WTC11 (cell line): Measurements from ENCODE around the gene ZMIZ1. TPM values are rescaled to one million over a fixed set of nuclear protein-coding genes. Genes with fewer than 3 reads are reported as not detected.

Experiments used
- ATAC-seq: fragments of 200-7000 bp; cut with Tn5 transposase; 2 replicates; pipeline ENCODE4 v1.10.0; 2021; ENCODE audit warnings: mild to moderate bottlenecking, moderate library complexity
- CTCF ChIA-PET: fragments of 300-600 bp; sonication (Branson Sonifier 250); formaldehyde crosslinking; loops from one replicate; lab custom pipeline; 2021; ENCODE audit warnings: antibody characterized with exemption; lab: Charles Lee
- POLR2A ChIA-PET: fragments of 350-600 bp; sonication (Branson Sonifier 250); formaldehyde crosslinking; loops from one replicate; lab custom pipeline; 2021; ENCODE audit warnings: antibody characterized with exemption; lab: Charles Lee
- DNase-seq: peaks from one replicate; pipeline ENCODE4 v3.0.0; 2021; ENCODE audit warnings: low spot score
- H3K27ac Mint-ChIP-seq: 2 replicates; pipeline ENCODE4 v1.8.0; 2021; ENCODE audit warnings: mixed read lengths
- H3K27me3 Mint-ChIP-seq: 2 replicates; pipeline ENCODE4 v1.8.0; 2021; ENCODE audit warnings: low read depth, mild to moderate bottlenecking, moderate library complexity, mixed read lengths
- H3K36me3 Mint-ChIP-seq: 2 replicates; pipeline ENCODE4 v1.8.0; 2021; ENCODE audit warnings: mixed read lengths
- H3K4me1 Mint-ChIP-seq: 2 replicates; pipeline ENCODE4 v1.8.0; 2022; ENCODE audit warnings: mixed read lengths
- H3K4me3 Mint-ChIP-seq: 2 replicates; pipeline ENCODE4 v1.8.0; 2021; ENCODE audit warnings: mild to moderate bottlenecking, moderate library complexity, mixed read lengths
- H3K9me3 Mint-ChIP-seq: 2 replicates; pipeline ENCODE4 v1.8.0; 2021; ENCODE audit warnings: mixed read lengths
- CBFB ChIP-seq: sonication (generic); formaldehyde crosslinking; IDR thresholded peaks from 2 replicates; pipeline ENCODE4 v1.8.1; 2022; ENCODE audit warnings: mild to moderate bottlenecking, low read depth, missing genetic modification reagents
- CREM ChIP-seq: sonication (generic); formaldehyde crosslinking; IDR thresholded peaks from 2 replicates; pipeline ENCODE4 v1.8.1; 2022; ENCODE audit warnings: mild to moderate bottlenecking, missing genetic modification reagents, moderate library complexity
- RORB ChIP-seq: fragments of 250-450 bp; sonication (Bioruptor Pico); IDR thresholded peaks from 2 replicates; pipeline ENCODE4 v1.9.0; 2021; ENCODE audit warnings: mild to moderate bottlenecking
- TEAD1 ChIP-seq: sonication (generic); formaldehyde crosslinking; IDR thresholded peaks from 2 replicates; pipeline ENCODE4 v1.8.0; 2022; ENCODE audit warnings: mild to moderate bottlenecking, missing genetic modification reagents
- total RNA-seq: library from RNA; stranded (reverse); gene quantifications from 3 replicates; pipeline ENCODE4 v1.2.3, GENCODE V29; 2021
- TF ChIP-seq, protein P1 (sequence below): sonication (generic); formaldehyde crosslinking; IDR thresholded peaks from 2 replicates; pipeline ENCODE4 v1.8.0; 2023; ENCODE audit warnings: missing genetic modification reagents, mild to moderate bottlenecking, borderline replicate concordance
- TF ChIP-seq, protein P2 (sequence below): sonication (generic); formaldehyde crosslinking; IDR thresholded peaks from 2 replicates; pipeline ENCODE4 v1.8.1; 2022; ENCODE audit warnings: missing genetic modification reagents, borderline replicate concordance
- TF ChIP-seq, protein P3 (sequence below): sonication (generic); formaldehyde crosslinking; IDR thresholded peaks from 2 replicates; pipeline ENCODE4 v1.8.0; 2023; ENCODE audit warnings: mild to moderate bottlenecking, missing genetic modification reagents
- TF ChIP-seq, protein P4 (sequence below): sonication (generic); formaldehyde crosslinking; IDR thresholded peaks from 2 replicates; pipeline ENCODE4 v1.8.1; 2022; ENCODE audit warnings: mild to moderate bottlenecking, moderate library complexity, missing genetic modification reagents
- TF ChIP-seq, protein P5 (sequence below): sonication (generic); formaldehyde crosslinking; IDR thresholded peaks from 2 replicates; pipeline ENCODE4 v1.8.1; 2023; ENCODE audit warnings: mild to moderate bottlenecking, missing genetic modification reagents
- TF ChIP-seq, protein P6 (sequence below): fragments of 250-450 bp; sonication (Bioruptor Pico); conservative IDR thresholded peaks from 2 replicates; pipeline ENCODE4 v1.9.0; 2021; ENCODE audit warnings: mild to moderate bottlenecking

Gene ZMIZ1
- total RNA-seq, 1 experiment from 2014 or later = 44.4 TPM

DNA sequence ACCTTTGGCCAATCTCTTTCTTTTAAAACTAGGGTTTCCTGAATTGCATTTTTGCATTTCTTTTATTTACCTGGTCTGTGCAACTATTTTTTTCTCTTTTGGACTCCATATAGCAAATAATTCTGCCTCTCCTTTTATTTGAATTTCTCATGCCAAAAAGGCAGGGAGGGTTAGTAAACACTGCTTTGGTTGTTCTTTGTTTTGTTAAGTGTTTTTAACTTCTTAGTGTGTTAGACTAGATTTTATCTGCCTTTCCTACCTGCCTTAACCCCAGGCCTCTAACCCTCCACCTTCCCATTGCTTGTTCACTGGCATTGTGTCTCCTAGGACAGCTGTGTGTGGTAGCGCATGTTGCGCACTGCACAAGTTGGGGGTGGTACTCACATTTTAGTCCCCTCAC, 18.1 kb downstream of the ZMIZ1 start (continued):
- TF ChIP-seq, protein P1, sequence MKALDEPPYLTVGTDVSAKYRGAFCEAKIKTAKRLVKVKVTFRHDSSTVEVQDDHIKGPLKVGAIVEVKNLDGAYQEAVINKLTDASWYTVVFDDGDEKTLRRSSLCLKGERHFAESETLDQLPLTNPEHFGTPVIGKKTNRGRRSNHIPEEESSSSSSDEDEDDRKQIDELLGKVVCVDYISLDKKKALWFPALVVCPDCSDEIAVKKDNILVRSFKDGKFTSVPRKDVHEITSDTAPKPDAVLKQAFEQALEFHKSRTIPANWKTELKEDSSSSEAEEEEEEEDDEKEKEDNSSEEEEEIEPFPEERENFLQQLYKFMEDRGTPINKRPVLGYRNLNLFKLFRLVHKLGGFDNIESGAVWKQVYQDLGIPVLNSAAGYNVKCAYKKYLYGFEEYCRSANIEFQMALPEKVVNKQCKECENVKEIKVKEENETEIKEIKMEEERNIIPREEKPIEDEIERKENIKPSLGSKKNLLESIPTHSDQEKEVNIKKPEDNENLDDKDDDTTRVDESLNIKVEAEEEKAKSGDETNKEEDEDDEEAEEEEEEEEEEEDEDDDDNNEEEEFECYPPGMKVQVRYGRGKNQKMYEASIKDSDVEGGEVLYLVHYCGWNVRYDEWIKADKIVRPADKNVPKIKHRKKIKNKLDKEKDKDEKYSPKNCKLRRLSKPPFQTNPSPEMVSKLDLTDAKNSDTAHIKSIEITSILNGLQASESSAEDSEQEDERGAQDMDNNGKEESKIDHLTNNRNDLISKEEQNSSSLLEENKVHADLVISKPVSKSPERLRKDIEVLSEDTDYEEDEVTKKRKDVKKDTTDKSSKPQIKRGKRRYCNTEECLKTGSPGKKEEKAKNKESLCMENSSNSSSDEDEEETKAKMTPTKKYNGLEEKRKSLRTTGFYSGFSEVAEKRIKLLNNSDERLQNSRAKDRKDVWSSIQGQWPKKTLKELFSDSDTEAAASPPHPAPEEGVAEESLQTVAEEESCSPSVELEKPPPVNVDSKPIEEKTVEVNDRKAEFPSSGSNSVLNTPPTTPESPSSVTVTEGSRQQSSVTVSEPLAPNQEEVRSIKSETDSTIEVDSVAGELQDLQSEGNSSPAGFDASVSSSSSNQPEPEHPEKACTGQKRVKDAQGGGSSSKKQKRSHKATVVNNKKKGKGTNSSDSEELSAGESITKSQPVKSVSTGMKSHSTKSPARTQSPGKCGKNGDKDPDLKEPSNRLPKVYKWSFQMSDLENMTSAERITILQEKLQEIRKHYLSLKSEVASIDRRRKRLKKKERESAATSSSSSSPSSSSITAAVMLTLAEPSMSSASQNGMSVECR (CRISPR knock-in tag) = no peak
- TF ChIP-seq, protein P2, sequence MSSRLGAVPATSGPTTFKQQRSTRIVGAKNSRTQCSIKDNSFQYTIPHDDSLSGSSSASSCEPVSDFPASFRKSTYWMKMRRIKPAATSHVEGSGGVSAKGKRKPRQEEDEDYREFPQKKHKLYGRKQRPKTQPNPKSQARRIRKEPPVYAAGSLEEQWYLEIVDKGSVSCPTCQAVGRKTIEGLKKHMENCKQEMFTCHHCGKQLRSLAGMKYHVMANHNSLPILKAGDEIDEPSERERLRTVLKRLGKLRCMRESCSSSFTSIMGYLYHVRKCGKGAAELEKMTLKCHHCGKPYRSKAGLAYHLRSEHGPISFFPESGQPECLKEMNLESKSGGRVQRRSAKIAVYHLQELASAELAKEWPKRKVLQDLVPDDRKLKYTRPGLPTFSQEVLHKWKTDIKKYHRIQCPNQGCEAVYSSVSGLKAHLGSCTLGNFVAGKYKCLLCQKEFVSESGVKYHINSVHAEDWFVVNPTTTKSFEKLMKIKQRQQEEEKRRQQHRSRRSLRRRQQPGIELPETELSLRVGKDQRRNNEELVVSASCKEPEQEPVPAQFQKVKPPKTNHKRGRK (CRISPR knock-in tag) = no peak
- TF ChIP-seq, protein P3, sequence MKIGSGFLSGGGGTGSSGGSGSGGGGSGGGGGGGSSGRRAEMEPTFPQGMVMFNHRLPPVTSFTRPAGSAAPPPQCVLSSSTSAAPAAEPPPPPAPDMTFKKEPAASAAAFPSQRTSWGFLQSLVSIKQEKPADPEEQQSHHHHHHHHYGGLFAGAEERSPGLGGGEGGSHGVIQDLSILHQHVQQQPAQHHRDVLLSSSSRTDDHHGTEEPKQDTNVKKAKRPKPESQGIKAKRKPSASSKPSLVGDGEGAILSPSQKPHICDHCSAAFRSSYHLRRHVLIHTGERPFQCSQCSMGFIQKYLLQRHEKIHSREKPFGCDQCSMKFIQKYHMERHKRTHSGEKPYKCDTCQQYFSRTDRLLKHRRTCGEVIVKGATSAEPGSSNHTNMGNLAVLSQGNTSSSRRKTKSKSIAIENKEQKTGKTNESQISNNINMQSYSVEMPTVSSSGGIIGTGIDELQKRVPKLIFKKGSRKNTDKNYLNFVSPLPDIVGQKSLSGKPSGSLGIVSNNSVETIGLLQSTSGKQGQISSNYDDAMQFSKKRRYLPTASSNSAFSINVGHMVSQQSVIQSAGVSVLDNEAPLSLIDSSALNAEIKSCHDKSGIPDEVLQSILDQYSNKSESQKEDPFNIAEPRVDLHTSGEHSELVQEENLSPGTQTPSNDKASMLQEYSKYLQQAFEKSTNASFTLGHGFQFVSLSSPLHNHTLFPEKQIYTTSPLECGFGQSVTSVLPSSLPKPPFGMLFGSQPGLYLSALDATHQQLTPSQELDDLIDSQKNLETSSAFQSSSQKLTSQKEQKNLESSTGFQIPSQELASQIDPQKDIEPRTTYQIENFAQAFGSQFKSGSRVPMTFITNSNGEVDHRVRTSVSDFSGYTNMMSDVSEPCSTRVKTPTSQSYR = no peak
- TF ChIP-seq, protein P4, sequence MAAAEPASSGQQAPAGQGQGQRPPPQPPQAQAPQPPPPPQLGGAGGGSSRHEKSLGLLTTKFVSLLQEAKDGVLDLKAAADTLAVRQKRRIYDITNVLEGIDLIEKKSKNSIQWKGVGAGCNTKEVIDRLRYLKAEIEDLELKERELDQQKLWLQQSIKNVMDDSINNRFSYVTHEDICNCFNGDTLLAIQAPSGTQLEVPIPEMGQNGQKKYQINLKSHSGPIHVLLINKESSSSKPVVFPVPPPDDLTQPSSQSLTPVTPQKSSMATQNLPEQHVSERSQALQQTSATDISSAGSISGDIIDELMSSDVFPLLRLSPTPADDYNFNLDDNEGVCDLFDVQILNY = no peak
- no peak for TF ChIP-seq TEAD1 (CRISPR knock-in tag)
- TF ChIP-seq CREM (CRISPR knock-in tag) = no peak

DNA sequence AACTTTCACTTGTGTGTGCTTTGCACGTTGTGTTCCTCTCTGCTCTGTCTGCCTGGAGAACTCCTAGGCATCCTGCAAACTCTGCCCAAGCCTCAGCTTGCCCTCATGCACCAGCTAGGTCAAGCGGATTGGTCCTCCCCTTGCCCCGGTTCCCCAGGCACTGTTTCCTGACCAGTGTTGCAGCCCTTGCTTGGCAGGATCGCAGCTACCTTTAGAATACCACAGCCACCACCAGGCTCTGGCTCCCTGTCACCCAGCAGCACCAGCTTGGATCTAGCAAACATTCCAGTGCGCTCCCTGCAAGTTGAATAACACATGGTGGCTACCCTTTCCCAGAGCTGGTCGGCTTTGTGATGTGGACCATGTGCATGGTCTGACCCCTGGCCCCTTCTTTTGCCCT, 19.0 kb downstream of the ZMIZ1 start:
- DNase-seq (no peak), ATAC-seq (no peak)
- Mint-ChIP-seq H3K4me1 (peaks cover 54% of the 10 kb centered on the region), H3K4me3 (no peak overlapping the region), H3K27me3 (no peaks in the 10 kb centered on the region), H3K36me3 (no peaks in the 10 kb centered on the region), H3K9me3 (peaks cover 4% of the 10 kb centered on the region; the same call in 1 of the 2 replicates), H3K27ac (no peak overlapping the region)
- POLR2A ChIA-PET = no interaction called here
- TF ChIP-seq, protein P5, sequence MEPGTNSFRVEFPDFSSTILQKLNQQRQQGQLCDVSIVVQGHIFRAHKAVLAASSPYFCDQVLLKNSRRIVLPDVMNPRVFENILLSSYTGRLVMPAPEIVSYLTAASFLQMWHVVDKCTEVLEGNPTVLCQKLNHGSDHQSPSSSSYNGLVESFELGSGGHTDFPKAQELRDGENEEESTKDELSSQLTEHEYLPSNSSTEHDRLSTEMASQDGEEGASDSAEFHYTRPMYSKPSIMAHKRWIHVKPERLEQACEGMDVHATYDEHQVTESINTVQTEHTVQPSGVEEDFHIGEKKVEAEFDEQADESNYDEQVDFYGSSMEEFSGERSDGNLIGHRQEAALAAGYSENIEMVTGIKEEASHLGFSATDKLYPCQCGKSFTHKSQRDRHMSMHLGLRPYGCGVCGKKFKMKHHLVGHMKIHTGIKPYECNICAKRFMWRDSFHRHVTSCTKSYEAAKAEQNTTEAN (CRISPR knock-in tag) = no peak
- no peak for TF ChIP-seq CBFB (CRISPR knock-in tag)
- no peak for TF ChIP-seq RORB
- TF ChIP-seq, protein P6, sequence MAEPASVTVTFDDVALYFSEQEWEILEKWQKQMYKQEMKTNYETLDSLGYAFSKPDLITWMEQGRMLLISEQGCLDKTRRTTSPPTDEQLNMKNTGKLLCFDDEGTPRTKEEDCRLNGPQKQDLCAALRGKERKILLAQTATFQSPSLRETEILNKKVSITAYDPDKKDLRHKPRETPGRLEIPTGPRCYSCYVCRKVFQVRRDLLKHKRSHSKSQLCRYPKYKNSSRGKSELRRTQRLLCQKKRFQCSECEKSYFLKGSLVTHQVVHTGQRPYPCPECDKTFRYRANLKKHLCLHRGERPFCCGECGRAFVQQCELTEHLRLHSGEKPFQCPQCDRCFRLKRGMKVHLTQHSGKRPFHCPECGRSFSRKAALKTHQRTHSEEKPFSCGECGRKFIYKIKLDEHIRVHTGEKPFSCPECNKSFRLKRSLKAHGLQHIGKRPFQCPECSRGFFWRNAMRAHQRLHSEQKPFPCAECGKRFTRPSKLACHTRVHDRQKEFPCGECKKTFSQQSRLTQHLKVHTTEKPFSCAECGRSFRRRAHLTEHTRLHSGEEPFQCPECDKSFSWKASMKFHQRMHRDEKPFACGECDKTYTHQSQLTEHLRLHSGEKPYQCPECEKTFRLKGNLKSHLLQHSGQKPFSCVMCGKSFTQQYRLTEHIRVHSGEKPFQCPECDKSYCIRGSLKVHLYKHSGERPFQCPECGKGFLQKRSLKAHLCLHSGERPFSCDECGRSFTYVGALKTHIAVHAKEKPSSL (CRISPR knock-in tag) = no peak
- TF ChIP-seq, protein P4 = no peak
- CTCF ChIA-PET = interaction anchor here (0.9 to 1.9 kb wide), 3 partner anchors 20 to 108 kb away, joined by 3 to 8 read pairs (median 3); no protein-coding TSS in a partner anchor
